Right lobe of liver (tissue), 4 donors: ENCODE data around the gene ERC2.

Experiments used
- CTCF ChIP-seq, 4 donors: fragments of 200-600 bp in 3 of 4; fragments of 450-650 bp in 1 of 4; IDR thresholded peaks; one replicate each; pipeline versions ENCODE4 v1.5.1 to v1.8.0; 2016 to 2022; ENCODE audit warnings: antibody characterized with exemption in 4 of 4, mild to moderate bottlenecking in 2 of 4
- POLR2A ChIP-seq: fragments of 450-650 bp; IDR thresholded peaks from one replicate; pipeline ENCODE4 v1.6.1; 2017; ENCODE audit warnings: antibody characterized with exemption, mild to moderate bottlenecking
- donor health status: DM: no; HTN: no; CAD: no.
- donor health status: DM: no; HTN: no; CAD: no.
- donor health status: DM: no; HTN: yes; CAD: no.

GRCh38 chr3:55541456-55541855, 926.8 kb downstream of the ERC2 start:
- TF ChIP-seq CTCF (IDR thresholded peaks at IDR 0.05), result no peak
- no peak for TF ChIP-seq POLR2A
